Subcutaneous adipose tissue (tissue), 4 donors: ENCODE measurements around the gene FOXK2. TPM values are rescaled to one million over a fixed set of nuclear protein-coding genes. Genes with fewer than 3 reads are reported as not detected.

ENCODE experiments used
- CTCF ChIP-seq: fragments of 450-650 bp; IDR thresholded peaks from one replicate; pipeline ENCODE4 v1.5.1; 2016; ENCODE audit warnings: low read depth, mild to moderate bottlenecking, control low read depth, antibody characterized with exemption, moderate library complexity
- total RNA-seq, 4 donors: library from RNA; depleted of rRNA; stranded (reverse); fragments of >200 nt; gene quantifications; one replicate each; pipeline ENCODE4 v1.1.0, GENCODE V29; 2016

The FOXK2 gene
- total RNA-seq, 4 donors from 2014 or later: 22.0 to 42.2 (median 35.0) TPM

DNA sequence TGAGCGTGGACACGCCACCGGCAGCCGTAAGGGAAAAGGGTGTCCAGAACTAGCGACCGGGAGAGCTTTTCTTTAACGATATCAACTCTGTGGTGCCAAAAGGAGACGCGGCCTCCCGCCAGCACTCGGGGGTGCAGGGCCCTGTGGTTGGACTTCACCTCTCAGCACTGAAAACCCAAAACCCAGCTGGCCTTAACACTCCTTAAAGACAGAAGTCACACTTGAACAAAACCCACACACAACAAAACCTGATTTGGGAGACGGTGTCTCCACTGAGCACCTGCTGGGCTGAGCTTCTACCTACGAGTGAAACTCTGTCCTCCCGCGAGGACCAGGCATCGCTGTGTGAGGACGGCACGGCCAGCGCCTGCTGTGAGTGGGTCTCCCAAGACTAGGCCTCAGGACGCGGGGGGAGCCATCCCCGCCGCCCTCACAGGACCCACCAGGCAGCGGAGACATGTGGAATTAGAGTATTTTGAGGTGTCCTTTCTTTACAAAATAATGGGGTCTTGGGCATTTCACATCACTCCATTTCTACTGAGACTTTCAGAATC, 82.0 kb downstream of the FOXK2 start:
- no peak for TF ChIP-seq CTCF

DNA sequence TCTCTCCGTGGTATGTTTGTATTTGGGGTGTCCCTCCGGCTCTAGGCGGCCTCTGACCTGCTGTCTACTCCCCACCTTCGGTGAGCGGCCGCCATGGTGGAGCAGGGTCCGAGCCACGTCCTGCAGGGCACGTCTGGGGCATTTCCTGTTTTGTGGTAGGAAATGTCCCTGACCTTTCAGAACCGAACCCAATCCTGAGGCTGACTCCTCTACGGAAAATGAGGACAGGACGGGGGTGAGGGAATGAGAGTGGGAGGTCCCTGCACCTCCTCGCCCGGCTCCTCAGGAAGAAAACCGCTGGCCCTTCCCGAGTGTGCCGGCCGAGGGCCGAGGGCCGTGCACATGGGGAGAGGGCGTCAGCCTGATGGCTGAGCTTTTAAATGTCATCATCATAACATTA, 83.0 kb downstream of the FOXK2 start:
- TF ChIP-seq CTCF: no peak

DNA sequence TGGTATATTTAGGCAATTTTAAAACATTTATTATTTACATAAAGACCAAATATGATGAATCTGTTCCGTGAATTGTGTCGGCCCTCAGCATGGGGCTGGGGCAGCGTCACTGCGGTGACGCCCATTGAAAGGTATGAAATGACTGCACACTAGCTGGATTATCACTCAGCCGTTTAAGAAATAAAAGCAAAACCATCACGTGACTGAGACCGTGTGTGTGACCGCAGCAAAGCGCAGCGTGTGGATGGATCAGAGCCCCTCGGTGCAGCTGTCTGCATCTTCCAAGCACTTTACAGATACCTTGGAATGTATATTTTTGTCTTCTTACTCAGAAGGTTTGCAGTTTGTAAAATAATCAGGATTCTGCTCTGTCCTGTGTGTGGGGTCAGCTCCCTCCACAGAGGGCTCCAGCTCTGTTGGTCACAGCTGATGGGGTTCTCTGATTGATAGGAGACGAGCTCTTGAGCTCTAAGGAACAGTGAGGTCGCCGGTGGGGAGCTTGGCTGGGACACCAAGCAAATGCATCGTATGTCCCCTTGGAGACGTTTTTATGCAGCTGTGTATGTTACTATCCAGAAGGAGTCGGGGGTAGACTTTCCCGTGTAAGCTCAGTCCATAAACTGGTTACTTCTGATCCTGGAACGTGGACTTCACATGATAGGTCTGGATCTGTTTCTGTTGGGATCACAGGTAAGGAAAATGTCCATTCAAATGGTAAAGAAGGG, 83.6 kb downstream of the FOXK2 start:
- no peak for TF ChIP-seq CTCF

GRCh38 chr17:82603981-82604448, 84.5 kb downstream of the FOXK2 start:
- TF ChIP-seq CTCF: no peak

DNA sequence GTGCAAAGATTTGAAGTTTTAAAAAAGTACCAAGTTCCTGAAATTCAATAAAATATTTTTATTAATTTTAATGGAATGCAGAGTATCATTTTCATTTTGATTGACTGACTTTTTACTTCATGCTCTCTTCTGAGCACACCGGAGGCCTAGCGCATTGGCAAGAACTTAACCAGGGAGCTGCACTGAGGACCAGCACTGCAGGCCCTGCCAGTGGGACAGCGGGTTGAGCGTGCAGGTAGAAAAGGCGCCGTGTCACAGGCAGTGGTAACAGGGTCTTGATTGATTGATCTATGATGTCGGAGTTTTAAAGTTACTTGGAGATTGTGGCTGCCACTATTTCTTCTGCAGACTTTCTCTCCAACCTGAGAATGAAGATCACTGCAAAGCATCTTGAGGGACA, 85.0 kb downstream of the FOXK2 start:
- TF ChIP-seq CTCF: no peak

DNA sequence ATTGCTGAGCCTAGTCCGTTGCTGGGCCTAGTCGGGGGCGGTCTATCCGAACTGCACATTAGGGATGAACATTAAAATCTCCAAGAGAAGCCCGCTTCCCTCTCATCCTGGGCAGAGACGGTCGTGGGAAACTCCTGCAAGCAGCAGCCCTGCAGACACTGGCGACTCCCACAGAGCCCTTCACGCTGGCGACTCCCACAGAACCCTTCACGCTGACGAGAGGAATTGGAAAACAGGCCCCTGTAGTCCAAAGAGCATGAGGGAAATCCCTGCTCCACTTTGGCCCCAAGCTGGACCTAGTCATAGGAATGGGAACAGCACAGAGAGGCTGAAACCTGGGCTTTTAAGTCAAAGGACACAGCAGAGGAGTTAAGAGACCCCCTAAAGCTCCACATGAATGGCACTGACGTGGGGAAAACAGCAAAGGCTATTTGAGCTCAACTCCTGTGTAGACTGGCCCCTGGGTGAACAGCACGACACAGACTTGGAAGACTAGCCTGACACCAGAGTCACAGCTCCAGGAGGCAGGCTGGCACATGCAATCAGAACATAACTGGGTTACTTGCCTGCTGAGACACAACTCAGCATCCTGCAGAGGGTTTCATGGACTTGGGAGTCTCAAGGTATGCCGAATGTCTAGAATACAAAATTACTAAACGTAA, 86.5 kb downstream of the FOXK2 start:
- TF ChIP-seq CTCF: no peak

- no peak for TF ChIP-seq CTCF
Measured at GRCh38 chr17:82608816-82609215, 89.3 kb downstream of the FOXK2 start.
